NCI-H1092 (cell line): ENCODE measurements around the gene MGMT.

ENCODE experiments used
- DNase-seq: peaks from one replicate; lab custom pipeline; 2025; lab: John Stamatoyannopoulos, UW

Gene MGMT

DNA sequence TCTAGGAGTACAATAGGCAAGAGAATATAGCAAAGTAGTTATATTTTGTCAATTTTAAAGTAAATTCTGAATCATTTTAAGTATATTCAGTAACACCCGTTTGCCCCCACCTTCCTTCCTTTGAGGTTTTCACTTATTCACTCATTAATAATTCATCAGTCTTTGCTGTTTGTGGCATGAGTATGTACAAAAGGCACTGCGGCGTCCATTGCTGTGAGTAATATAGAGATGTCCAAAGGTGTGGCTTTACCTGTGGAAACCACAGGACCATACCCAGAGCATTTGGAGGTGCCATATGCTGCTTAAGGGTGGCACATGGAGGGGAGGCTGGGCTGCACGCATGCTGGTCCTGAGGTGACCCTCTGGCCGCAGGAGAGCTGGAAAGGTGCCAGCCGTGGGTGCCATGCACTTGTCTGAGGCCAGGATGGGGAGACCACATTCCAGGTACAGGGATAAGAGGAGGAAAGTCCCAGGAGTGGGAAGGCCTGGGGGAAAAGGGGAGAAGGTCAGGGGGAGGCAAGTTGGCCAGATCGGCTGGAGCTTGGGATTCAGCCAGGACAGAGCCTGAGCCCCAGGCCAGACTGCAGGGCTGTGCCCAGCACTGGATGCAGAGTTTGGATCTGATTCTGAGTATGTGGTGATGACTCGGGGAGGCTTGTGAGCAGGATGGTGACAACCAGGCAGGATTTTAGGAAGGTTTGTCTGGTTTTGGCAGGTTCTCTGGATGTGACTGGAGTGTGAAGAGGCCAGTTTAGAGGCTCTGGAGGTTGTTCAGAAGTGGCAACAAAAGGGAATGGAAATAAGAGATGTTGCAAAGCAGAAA, 223.4 kb downstream of the MGMT start:
- DNase-seq = no peak

DNA sequence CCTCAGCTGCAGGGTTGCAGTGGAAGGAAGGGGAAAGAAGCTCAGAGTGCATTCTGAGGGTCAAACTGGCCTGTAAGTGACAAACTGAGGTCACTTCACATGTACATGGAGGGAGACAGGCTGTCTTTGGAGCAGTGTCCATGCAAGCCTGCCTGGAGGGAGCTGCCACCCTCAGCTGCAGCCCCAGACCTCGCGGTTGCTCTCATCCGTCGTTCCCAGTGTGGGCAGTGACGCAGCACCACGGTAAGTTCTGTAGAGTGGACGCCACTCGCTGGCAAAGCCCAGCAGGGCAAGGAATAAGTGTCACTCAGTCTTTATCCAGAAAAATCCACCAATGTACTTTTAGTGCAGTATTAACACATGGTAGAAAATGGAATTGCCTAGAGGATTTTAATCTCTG, 225.7 kb downstream of the MGMT start:
- DNase-seq = no peak

DNA sequence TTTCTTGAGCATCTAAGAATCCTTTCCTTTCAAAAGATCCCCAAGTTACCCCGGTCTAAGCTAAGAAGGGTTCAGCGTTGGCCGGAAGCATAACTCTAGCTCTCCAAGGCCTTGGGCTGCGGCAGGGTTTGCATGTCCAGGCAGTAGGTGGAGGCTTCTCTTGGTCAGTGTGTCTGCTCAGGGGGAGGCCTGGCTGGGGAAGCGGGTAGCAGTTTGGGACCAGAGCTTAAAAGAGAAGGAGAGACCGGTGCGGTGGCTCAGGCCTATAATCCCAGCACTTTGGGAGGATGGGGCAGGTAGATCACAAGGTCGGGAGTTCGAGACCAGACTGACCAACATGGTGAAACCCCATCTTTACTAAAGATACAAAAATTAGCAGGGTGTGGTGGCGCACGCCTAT, 226.3 kb downstream of the MGMT start:
- no peak for DNase-seq

DNA sequence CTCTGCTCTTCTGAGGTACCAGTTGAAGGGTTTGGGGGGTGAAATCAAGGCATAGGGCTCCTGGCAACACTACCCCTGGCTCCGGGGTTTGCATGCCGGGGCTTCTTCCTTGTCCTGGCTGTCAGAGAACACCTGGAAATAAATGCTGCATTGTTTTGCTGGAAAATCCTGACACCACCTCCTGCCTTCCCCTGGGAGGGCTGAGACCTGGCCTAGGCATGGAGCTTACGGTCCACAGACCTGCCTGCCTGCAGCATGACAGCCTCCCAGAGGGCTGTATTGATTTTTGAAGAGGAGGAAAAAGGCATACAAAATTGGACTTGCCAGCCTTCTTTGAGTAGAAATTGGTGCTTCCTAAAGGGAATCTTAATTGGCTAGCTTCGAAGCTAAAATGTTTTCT, 227.1 kb downstream of the MGMT start:
- no peak for DNase-seq

DNA sequence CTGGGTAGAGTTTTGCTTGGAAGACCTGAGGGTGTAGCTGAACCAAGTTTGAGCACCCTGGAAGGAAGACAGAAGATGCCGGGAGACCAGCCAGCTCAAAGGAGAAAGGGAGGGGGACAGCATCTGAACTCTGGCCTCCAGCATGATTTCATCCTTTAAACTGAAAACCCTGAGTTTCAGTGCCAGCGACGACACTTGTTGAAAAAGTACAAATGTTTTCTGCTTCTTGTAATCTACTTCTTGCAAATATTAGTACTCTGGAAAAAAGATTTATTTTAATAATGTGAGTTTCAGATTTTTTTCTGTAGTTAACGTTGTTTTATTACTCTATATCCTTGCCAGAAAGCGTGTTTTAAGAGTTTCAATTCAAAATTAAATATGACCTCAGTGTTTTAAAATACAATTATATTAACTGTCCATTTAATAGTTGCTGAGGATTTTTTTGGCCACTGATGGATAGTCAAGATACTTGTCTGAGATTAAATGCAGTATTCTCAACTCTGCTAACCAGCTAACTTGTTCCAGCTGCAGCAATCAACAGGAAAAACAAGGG, 227.7 kb downstream of the MGMT start:
- DNase-seq = no peak

DNA sequence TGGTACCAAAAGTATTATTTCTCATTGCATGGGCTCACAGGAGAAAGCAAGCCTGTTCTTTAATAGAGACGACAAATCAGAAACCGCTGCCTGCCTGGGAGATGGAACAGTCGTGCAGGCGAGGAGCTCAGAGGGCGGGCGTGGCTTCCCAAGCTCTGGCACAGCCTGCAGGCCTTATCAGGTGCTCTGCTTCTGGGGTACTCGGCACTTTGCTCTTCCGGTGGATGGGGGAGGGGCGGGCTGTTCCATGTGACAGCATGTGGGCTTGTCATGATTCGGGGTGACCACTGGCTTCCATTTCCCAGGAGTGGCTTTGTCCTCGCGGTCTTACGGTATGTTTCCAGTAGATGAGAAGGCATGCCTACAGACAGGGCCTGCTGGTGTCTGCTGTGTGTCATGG, 228.6 kb downstream of the MGMT start:
- no peak for DNase-seq

DNA sequence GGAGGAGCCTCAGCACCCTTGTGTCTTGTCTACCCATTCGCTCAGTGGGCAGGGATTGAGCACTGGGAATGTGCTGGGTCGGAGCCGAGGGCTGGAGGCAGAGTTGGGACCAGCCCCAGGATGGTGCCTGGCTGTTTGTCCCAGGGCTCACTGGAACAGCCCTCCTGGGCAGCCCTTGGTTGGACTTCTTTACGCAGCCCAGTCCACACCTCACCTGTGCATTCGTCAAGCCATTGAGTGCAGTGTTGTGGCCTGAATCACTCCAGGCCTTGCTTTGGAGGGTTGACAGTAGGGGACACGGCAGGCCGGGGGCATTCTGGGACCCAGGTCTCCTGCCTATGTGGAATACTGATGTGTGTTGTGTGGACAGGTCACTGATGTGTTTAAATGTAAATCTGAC, 229.6 kb downstream of the MGMT start:
- DNase-seq = no peak

DNA sequence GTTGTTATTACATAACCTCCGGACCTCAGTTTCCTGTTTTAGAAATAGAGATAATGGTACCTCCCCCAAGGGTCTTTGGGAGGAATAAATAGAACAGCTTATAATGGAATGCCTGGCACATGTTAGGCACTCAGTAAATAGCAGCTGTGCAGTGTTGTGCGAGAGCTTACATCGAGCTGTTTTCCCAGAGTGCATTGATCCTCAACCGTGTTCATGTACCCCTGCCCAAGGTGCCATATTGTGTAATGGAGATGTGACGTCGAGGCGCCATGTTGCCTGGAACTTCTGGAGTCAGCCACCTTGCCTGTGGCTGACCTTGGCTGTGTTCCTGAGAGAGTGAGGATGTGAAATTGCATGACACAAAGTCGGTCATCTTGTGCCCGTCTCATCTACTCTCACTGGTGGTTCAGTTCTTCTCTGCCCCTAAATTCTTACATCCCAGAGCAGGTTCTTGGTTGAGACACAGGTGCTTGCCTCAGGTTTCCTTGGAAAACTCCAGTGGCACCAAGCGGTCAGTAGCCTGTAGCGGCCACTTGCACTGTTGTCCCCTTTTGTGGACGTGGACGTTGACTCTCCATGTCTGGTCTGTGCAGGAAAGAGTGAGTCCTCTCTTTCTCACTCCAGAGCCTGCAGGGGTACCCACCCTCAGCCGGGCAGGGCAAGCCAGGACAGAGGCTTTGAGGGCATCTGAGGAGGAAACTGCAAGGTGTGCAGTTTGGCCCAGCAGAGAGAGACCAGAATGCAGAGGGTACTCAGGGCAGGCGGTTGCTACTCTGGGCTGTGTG, 230.6 kb downstream of the MGMT start:
- DNase-seq = no peak

DNA sequence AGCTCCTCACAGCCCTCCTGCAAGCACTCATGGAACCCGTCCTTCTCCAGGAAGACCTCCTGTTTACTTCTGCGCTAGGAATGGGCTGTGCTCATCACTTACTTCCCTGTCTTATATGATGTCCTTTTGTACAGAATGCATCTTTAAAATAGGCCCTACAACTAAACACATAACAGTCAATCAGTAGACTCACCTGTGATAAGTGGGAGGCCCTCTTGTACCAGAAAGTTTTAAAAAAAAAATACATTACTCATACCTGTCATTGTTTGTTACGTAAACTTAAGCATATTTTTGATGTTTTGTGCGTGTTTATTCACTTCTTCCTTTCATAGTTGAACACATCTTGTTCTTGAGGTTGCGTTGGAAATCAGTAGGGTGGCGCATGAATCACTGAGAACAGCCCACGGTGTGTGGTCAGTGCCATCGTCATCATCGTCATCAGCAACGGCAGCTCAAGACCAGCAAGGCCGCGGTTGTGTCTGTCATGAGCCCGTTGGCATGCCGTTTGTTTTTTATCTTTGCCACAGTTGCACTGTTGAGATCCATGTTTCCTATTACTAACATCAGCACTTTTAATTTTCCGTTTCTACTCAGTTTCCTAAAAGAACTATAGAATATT, 232.8 kb downstream of the MGMT start:
- no peak for DNase-seq

DNA sequence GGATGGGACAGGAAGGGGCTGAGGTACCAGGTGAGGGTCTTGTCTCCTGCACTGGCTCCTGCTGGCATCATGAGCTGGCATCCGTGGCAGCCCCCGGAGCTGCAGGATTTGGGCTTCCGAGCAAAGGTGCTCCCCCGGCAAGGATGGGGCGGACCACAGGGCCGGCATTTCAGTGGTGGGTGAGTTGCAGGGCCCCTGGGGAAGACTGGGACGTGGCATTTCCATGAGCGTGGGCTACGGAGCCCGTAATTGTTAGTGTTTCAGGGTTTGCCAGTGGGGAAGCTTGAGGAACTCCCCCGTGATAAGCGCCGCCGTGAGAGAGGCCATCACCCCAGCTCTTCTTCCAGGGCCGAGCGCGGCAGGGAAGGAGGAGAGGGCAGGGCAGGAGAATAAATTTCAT, 235.6 kb downstream of the MGMT start:
- DNase-seq = no peak

DNA sequence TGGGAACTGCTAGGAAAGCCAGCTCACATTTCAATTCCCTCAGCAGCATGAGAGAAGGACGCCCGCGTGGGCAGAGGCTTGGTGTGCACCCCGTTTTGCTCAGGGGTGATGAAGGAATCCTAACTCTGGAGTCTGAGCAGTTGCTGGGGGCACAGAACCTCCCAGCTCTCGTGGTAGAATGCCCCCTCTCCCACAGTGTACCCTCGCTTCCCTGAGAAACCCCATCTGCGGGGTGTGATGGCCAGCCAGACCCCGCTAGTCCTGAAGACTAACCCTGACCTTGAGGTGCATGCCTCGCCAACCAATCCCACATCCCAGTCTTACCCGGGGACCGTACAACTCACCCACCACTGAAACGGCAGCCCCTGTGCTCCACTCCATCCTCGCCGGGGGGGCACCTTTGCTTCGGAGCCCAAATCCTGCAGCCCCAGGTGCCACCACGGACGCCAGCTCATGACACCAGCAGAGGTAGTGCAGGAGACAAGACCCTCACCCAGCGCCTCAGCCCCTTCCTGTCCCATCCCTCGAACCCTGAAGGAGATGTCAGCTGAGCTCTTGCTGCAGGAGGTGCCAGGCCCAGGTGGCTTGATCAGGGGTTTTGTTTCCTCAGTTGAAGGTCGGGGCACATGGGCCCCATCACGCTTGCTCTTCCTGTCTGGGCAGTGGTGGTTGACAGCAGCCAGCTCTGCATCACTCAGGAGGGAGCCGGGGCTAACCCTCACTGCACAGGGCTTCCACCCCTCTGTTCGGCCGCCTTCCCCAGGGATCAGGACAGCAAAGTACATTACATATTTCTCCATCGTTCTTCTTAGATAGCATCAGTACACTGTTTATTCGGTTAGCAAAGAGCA, 236.5 kb downstream of the MGMT start:
- no peak for DNase-seq

DNA sequence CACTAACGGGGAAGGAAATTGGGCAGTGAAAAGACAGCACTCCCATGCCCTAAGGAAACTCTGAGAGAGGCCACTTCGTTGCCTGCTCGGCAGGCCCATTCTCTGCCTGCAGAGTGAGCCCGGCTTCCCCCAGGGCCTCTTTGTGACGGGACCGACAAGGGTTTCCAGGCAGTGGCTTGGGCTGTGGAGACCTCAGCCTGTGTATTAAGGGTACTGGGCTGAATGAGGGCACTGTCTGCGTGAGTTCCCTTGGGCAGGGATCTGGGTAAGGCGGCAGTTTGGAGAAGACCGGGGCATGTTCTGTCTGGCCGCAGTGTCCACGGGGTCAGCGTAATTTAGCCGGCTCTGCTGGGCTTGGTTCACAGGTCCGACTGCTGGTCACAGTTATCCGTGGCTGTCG, 237.2 kb downstream of the MGMT start:
- no peak for DNase-seq

DNA sequence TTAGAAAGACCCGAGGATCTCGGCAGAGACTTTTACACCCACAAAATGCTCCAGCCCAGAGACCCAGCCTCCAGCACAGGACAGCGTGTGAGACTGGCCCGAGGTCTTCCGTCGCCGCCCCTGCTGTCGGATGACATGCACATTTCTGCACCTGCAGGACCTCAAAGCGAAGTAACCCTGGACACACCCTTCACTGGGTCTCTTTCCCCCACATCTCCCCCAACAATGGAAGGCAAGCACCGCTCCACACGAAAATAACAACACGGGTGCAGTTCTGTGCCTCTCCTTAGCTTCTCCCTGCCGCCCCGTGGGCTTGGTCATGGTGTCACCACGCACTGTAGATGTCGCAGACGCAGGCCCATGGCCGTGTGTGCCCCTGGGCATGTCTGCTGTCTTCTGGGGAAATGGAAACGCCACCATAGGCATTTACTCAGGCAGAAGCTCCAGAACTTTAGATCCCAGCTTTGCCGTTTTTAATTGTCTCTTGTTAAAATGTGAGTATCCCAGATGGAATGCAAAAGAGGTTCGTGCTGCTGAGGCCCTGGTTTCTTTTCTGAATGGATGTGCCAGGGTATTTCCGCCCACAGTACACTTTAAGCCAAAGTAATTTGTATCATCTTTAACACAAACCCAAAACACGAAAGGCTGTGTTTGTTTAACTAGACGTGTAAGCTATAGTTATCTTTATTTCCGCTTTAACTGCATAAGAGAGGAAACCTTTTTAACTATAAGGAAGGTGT, 237.9 kb downstream of the MGMT start:
- no peak for DNase-seq

DNA sequence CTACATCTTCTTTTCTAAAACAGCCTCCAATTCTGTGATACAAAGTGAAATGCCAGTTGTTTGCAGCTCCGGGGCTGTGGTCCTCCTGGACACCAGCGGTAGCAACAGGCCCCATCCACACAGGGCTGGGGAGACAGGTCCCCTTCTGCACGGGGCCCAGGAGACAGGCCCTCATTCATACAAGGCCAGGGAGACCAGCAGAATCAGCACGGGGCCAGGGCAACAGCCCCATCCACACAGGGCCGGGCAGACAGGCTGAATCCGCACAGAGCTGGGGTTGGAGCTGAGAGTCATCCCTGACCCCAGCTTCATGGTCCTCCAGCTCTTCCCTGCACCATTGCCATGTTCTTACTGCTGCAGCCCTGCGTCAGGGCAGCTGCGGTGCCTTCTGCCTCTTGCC, 238.6 kb downstream of the MGMT start:
- no peak for DNase-seq

DNA sequence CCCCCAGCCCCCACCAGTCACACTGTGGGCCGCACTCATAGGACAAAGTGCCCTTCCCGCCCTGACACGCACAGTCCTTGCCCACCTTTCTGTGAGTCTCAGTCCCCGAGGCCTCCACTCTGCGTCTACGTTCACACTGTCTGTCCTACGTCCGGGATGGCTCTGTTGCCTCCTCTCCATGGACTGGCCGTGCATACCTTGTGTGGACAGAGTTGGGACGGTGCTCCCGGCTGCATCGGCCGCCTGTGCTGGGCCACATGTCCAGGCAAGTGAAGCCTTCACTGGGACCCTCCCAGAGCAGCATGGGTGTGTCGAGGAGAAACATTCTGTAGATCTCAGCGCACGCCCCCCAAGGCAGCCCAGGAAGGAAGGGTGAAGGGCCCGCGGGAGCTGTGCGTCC, 239.0 kb downstream of the MGMT start:
- DNase-seq = no peak

DNA sequence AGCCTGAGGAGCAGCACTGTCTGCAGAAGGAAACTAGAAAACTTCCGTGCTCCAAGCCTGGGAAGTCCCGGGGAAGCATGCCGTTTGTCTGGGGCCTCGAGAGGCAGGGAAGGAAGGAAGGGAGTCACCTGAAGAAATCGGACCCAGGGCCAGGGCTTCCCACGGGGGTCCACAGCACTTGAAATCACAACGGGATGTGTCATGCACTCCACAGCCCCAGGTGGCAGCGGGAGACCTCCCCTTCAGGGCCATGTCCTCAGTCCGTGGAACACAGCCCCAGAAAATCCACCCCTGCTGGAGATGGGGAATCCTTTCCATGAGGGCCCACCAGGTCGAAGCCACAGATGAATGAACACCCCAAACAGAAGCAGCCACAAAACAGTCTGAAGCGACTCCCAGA, 239.5 kb downstream of the MGMT start:
- DNase-seq = no peak

DNA sequence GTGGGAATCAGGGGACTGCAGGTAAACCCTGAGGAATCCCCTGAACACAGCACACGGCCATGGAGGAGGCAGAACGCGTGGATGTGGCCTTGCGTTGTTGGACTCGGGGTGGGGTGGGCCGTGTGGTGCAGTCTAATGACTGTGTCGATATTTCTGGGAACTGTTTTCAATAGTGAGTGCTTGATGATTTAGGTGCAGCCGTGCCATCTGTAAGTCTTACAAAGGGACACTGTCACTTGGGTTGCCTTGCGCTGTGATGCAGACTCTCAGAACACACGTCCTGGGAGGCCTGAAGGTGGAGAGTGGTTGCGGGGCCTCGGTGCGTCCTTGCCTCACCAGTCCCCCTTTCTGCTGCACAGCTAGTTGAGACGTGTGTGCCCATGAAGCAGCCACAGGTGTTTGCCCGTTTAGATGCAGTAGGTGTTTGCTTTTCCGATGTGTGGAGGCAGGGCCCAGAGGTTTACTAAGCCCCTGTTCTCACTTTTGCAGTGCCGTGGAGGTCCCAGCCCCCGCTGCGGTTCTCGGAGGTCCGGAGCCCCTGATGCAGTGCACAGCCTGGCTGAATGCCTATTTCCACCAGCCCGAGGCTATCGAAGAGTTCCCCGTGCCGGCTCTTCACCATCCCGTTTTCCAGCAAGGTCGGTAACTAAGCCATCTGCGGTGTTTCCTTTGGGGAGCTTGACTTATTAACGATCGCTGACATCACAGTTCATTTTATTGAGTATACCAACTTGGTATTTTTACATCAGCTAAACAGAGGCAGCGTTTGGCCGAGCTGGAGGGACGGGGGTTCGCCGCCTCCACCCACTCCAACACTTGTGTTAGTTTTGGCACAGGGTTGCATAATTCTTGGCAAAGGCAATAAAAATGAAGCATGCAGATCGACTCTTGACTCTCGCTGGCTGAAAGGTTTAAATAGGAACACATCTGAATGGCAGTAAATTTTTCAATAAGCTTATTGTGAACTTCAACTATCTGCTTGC, 240.7 kb downstream of the MGMT start:
- peak; percentile 9 for DNase-seq

DNA sequence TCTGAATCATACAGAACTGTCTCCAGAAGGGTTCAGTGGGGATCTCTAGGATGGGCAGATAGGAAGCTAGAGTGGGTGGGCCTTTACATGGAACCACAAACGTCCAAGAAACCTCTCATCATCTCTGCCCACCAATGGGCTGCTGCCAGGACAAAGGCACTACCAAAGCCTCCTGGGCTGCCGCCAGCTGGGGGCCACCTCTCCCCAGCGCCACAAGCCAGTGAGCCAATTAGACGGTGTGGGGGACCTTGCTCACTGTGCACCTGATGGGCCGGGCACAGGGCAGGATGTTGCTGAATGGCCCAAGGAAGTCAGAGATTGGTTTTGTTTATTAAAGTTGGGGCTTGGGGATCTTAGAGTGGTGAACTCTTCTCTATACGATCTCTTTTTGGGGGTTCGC, 242.1 kb downstream of the MGMT start:
- DNase-seq = no peak

DNA sequence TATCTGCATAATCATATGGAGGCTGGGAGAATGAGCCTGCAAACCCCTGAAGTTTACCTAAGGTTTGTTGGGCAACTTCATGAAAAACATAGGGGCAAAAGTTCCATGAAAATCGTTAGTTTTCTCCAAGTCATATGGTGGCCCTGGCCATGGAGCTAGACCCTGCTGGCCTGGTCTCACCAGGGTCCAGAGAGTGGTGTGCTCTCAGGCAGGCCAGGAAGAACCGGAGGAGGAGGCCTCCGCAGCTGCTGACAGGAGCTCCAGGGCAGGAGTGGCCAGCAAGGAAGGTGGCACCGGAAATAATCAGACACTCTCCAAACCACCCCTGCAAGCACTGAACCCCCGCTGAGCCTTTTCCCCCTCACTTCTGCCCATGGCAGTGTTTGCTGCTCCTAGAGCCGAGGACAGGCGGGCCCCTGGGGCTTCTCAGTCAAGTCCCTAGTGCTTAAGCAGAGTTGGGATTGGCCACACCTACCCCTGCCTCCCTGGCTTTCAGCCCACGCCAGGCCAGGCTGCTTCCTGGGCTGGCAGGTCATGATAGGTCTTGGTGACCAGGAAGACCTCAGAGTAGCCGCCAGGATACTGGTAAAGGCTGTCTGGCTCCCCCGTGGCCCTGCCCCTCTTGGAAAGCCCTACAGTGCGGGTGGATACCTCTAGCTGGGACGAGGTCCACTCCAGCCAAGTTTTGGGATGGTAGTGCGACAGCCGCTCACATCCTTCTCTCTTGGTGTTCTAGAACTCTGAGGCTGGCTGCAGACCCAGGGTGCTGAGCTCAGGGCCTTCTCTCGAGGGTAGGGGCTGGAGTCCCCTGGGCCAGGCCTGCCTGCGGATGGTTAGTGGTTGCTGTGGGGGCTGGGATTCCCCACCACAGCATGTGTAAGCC, 242.8 kb downstream of the MGMT start:
- DNase-seq = no peak
